LNCaP clone FGC (cell line): Measurements from ENCODE around the gene ZNF471.
A peak's percentile ranks its signal among the peaks of the same experiment; 100 is the strongest.

Experiments
- DNase-seq: peaks from one replicate; pipeline ENCODE4 v3.0.0-alpha.2; 2011; ENCODE audit warnings: low read depth
- H3K4me3 ChIP-seq: 2 replicates; pipeline ENCODE4 v1.5.1; 2011; ENCODE audit warnings: mild to moderate bottlenecking, low read depth, low read length, control low read depth
- CTCF ChIP-seq: IDR thresholded peaks from 2 replicates; pipeline ENCODE4 v1.5.1; 2012; ENCODE audit warnings: mild to moderate bottlenecking; ENCODE audit not compliant: control insufficient read depth, insufficient read depth; ENCODE audit errors: extremely low read depth

Gene ZNF471

GRCh38 chr19:56504581-56504980 is 3.1 kb upstream of the ZNF471 start:
- DNase-seq, result no peak
- TF ChIP-seq CTCF, result no peak
- H3K4me3 ChIP-seq, result no peak overlapping the region

- H3K4me3 ChIP-seq, result peak overlapping the region; percentile 91
- DNase-seq, result no peak
- TF ChIP-seq CTCF, result no peak
Measured at GRCh38 chr19:56508290-56508778, 679 bp downstream of the ZNF471 start.

GRCh38 chr19:56525214-56525860 is 17.7 kb downstream of the ZNF471 start:
- TF ChIP-seq CTCF, result no peak
- H3K4me3 ChIP-seq, result no peak overlapping the region
- DNase-seq, result no peak

GRCh38 chr19:56537442-56537841 is 29.8 kb downstream of the ZNF471 start:
- no peak for TF ChIP-seq CTCF
- peak overlapping the region; percentile 64 for H3K4me3 ChIP-seq
- no peak for DNase-seq

GRCh38 chr19:56538254-56538760 is 30.7 kb downstream of the ZNF471 start:
- no peak for TF ChIP-seq CTCF
- peak; percentile 83 for DNase-seq
- peak overlapping the region; percentile 64 for H3K4me3 ChIP-seq

- peak within 1 kb of the TSS; percentile 69 for H3K4me3 ChIP-seq
- DNase-seq, result no peak
- no peak for TF ChIP-seq CTCF
Measured at GRCh38 chr19:56538761-56539263, 31.2 kb downstream of the ZNF471 start, which contains the start of gene ZFP28. ZFP28 (plus strand) TSS chr19:56538948; CDS start chr19:56539019, 71 bp downstream.

- TF ChIP-seq CTCF, result no peak
- H3K4me3 ChIP-seq, result no peak overlapping the region
- DNase-seq, result no peak
Measured at GRCh38 chr19:56543776-56544175, 36.1 kb downstream of the ZNF471 start.
